HepG2 (cell line): ENCODE results near the gene TMEM235. TPM values are rescaled to one million over a fixed set of nuclear protein-coding genes. Genes with fewer than 3 reads are reported as not detected.

Experiments
- BRF2 ChIP-seq: sonication (generic); formaldehyde crosslinking; IDR thresholded peaks from 2 replicates; pipeline ENCODE4 v1.8.1; 2022; ENCODE audit warnings: mild to moderate bottlenecking, missing genetic modification reagents
- NKX3-1 ChIP-seq: sonication (generic); formaldehyde crosslinking; IDR thresholded peaks from 2 replicates; pipeline ENCODE4 v1.5.0; 2020; ENCODE audit warnings: missing genetic modification reagents
- REL ChIP-seq: sonication (generic); formaldehyde crosslinking; conservative IDR thresholded peaks from 2 replicates; pipeline ENCODE4 v1.8.0; 2022; ENCODE audit warnings: mild to moderate bottlenecking, missing genetic modification reagents, moderate library complexity
- SAP130 ChIP-seq: IDR thresholded peaks from 2 replicates; pipeline ENCODE4 v1.6.1; 2016; ENCODE audit warnings: low read depth
- SIN3B ChIP-seq: fragments of 150-350 bp; IDR thresholded peaks from 2 replicates; pipeline ENCODE4 v1.6.1; 2014; ENCODE audit warnings: low read length
- SYNCRIP ChIP-seq: fragments of 200-400 bp; formaldehyde crosslinking; IDR thresholded peaks from 2 replicates; pipeline ENCODE4 v1.6.1; 2018; ENCODE audit warnings: mild to moderate bottlenecking, low read depth, low read length; ENCODE audit not compliant: insufficient read depth
- ZKSCAN8 ChIP-seq: IDR thresholded peaks from 2 replicates; pipeline ENCODE4 v1.6.1; 2016; ENCODE audit warnings: borderline replicate concordance, missing genetic modification reagents, missing compliant biosample characterization
- ZNF234 ChIP-seq: sonication (generic); formaldehyde crosslinking; conservative IDR thresholded peaks from 2 replicates; pipeline ENCODE4 v1.5.1; 2020; ENCODE audit warnings: mild to moderate bottlenecking, missing genetic modification reagents
- ZNF407 ChIP-seq: sonication (generic); formaldehyde crosslinking; IDR thresholded peaks from one replicate; pipeline ENCODE4 v1.5.1; 2020; ENCODE audit warnings: mild to moderate bottlenecking, missing genetic modification reagents; ENCODE audit errors: not compliant biosample characterization
- ZNF451 ChIP-seq: sonication (generic); formaldehyde crosslinking; IDR thresholded peaks from 2 replicates; pipeline ENCODE4 v1.5.0; 2020; ENCODE audit warnings: mild to moderate bottlenecking, missing genetic modification reagents
- ZNF710 ChIP-seq: sonication (generic); formaldehyde crosslinking; IDR thresholded peaks from 2 replicates; pipeline ENCODE4 v1.5.0; 2020; ENCODE audit warnings: mild to moderate bottlenecking, missing genetic modification reagents, borderline replicate concordance
- polyA plus RNA-seq, 8 experiments: library from polyadenylated mRNA; depleted of rRNA in 3 of 8; stranded (reverse) in 7 of 8; unstranded in 1 of 8; fragments of >200 nt; fragmentation: Illumina TruSeq in 4 of 8; extraction: Trizol in 4 of 8; gene quantifications; 2 replicates each; pipeline versions ENCODE4 v1.2.1 to v1.2.3, GENCODE V29; 2011 to 2016; ENCODE audit warnings: low read depth in 4 of 8, missing spikeins in 1 of 8, mixed read lengths in 1 of 8; ENCODE audit not compliant: insufficient read depth in 1 of 8
- total RNA-seq, 5 experiments: library from RNA; depleted of rRNA; stranded (reverse); fragments of >200 nt; fragmentation: Illumina TruSeq; extraction: Trizol; gene quantifications; 2 replicates each; pipeline ENCODE4 v1.2.3, GENCODE V29; 2016; ENCODE audit warnings: low read depth in 1 of 5
- TF ChIP-seq, protein P1 (sequence below): sonication (generic); formaldehyde crosslinking; IDR thresholded peaks from 2 replicates; pipeline ENCODE4 v1.5.0; 2020; ENCODE audit warnings: mild to moderate bottlenecking, missing genetic modification reagents, moderate library complexity

Gene TMEM235
- total and polyA plus RNA-seq, 2 of the 13 experiments (the other 11 are each of a cell fraction or from before 2014, with no cell fraction given), result not detected

GRCh38 chr17:78253946-78254672 lies 22.7 kb downstream of the TMEM235 start (continued):
- peak; percentile 95 for TF ChIP-seq ZNF407 (CRISPR knock-in tag)
- no peak for TF ChIP-seq SYNCRIP
- TF ChIP-seq BRF2 (CRISPR knock-in tag), result peak; percentile 78
- TF ChIP-seq ZKSCAN8 (CRISPR knock-in tag), result peak; percentile 36; the same call in 1 of the 2 replicates
- no peak for TF ChIP-seq SIN3B
- TF ChIP-seq ZNF710 (CRISPR knock-in tag), result no peak; the same call in none of the 2 replicates
- TF ChIP-seq REL, result peak; percentile 88; the same call in 1 of the 2 replicates
- TF ChIP-seq NKX3-1 (CRISPR knock-in tag), result peak; percentile 93
- peak; percentile 90 for TF ChIP-seq ZNF451
- TF ChIP-seq SAP130 (CRISPR knock-in tag), result peak; percentile 83
- TF ChIP-seq ZNF234 (CRISPR knock-in tag), result peak; percentile 81; the same call in 1 of the 2 replicates
- TF ChIP-seq, protein P1, sequence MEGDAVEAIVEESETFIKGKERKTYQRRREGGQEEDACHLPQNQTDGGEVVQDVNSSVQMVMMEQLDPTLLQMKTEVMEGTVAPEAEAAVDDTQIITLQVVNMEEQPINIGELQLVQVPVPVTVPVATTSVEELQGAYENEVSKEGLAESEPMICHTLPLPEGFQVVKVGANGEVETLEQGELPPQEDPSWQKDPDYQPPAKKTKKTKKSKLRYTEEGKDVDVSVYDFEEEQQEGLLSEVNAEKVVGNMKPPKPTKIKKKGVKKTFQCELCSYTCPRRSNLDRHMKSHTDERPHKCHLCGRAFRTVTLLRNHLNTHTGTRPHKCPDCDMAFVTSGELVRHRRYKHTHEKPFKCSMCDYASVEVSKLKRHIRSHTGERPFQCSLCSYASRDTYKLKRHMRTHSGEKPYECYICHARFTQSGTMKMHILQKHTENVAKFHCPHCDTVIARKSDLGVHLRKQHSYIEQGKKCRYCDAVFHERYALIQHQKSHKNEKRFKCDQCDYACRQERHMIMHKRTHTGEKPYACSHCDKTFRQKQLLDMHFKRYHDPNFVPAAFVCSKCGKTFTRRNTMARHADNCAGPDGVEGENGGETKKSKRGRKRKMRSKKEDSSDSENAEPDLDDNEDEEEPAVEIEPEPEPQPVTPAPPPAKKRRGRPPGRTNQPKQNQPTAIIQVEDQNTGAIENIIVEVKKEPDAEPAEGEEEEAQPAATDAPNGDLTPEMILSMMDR, result peak; percentile 26
